A673 (cell line): Measurements from ENCODE around the gene PLA2G4F. TPM values are rescaled to one million over a fixed set of nuclear protein-coding genes. Genes with fewer than 3 reads are reported as not detected.

Source experiments
- BruUV-seq: library from RNA; stranded (reverse); fragments of 400-500 nt; replicated peaks from 2 replicates; lab custom pipeline; 2021; lab: Mats Ljungman, UMichigan
- CTCF ChIA-PET: fragments of 300-600 bp; sonication (Branson Sonifier 250); formaldehyde crosslinking; loops from one replicate; lab custom pipeline; 2022; ENCODE audit warnings: antibody characterized with exemption; lab: Charles Lee
- POLR2A ChIA-PET: fragments of 300-600 bp; sonication (Branson Sonifier 250); formaldehyde crosslinking; loops from one replicate; lab custom pipeline; 2022; ENCODE audit warnings: antibody characterized with exemption; ENCODE audit not compliant: low non-redundant PET; lab: Charles Lee
- DNase-seq: peaks from one replicate; pipeline ENCODE4 v3.0.0-alpha.2; 2015; ENCODE audit warnings: low spot score
- H3K27ac ChIP-seq: fragments of 200-600 bp; sonication (generic); 2 replicates; pipeline ENCODE4 v1.5.1; 2016; ENCODE audit warnings: mixed run types, low read depth, mild to moderate bottlenecking, mixed read lengths, antibody characterized with exemption, low read length; ENCODE audit not compliant: poor library complexity, severe bottlenecking
- H3K27me3 ChIP-seq: fragments of 200-600 bp; sonication (generic); replicated peaks from 2 replicates; pipeline ENCODE4 v1.6.1; 2017; ENCODE audit warnings: mixed run types, low read depth, mild to moderate bottlenecking, mixed read lengths, antibody characterized with exemption, low read length; ENCODE audit not compliant: insufficient read depth, poor library complexity
- H3K36me3 ChIP-seq: fragments of 200-600 bp; sonication (generic); 2 replicates; pipeline ENCODE4 v1.6.1; 2016; ENCODE audit warnings: mixed run types, mild to moderate bottlenecking, mixed read lengths, antibody characterized with exemption, low read length; ENCODE audit not compliant: insufficient read depth, poor library complexity, severe bottlenecking
- H3K4me1 ChIP-seq: fragments of 200-600 bp; sonication (generic); 2 replicates; pipeline ENCODE4 v1.6.1; 2017; ENCODE audit warnings: mixed run types, mild to moderate bottlenecking, mixed read lengths, antibody characterized with exemption, low read length; ENCODE audit not compliant: insufficient read depth, poor library complexity, severe bottlenecking
- H3K4me3 ChIP-seq: fragments of 200-600 bp; sonication (generic); 2 replicates; pipeline ENCODE4 v1.5.1; 2016; ENCODE audit warnings: low read depth, mixed run types, mild to moderate bottlenecking, mixed read lengths, low read length; ENCODE audit not compliant: poor library complexity, severe bottlenecking
- H3K9me3 ChIP-seq: fragments of 200-600 bp; sonication (generic); 2 replicates; pipeline ENCODE4 v1.6.1; 2016; ENCODE audit warnings: mixed run types, low read depth, mild to moderate bottlenecking, mixed read lengths, antibody characterized with exemption, low read length; ENCODE audit not compliant: poor library complexity, severe bottlenecking
- CTCF ChIP-seq: fragments of 300-800, 200-600 bp; sonication (generic); conservative IDR thresholded peaks from 2 replicates; pipeline ENCODE4 v1.5.1; 2017; ENCODE audit warnings: low read depth, mild to moderate bottlenecking, antibody characterized with exemption, low read length, moderate library complexity, mixed read lengths
- EZH2 ChIP-seq: fragments of 200-600 bp; sonication (generic); IDR thresholded peaks from 2 replicates; pipeline ENCODE4 v1.6.1; 2017; ENCODE audit warnings: borderline replicate concordance, low read depth, mild to moderate bottlenecking, mixed read lengths, antibody characterized with exemption, low read length; ENCODE audit not compliant: poor library complexity, severe bottlenecking
- intact Hi-C: fragments of 100-400 bp; cut with micrococcal nuclease; formaldehyde crosslinking; loops from one replicate; pipeline ENCODE4 v1.10.0; 2022; ENCODE audit not compliant: unreplicated experiment
- total RNA-seq: library from RNA; stranded (reverse); gene quantifications from 2 replicates; pipeline ENCODE4 v1.2.3, GENCODE V29; 2021

The PLA2G4F gene
- total RNA-seq, 1 experiment from 2014 or later: not detected

GRCh38 chr15:42159381-42160015 is 3.1 kb upstream of the PLA2G4F start:
- BruUV-seq: no TSS peak
- Histone ChIP-seq H3K27me3 (no peaks in the 10 kb centered on the region), H3K9me3 (no peaks in the 10 kb centered on the region), H3K4me3 (no peak overlapping the region), H3K27ac (no peak overlapping the region), H3K36me3 (peaks cover 33% of the 10 kb centered on the region), H3K4me1 (no peaks in the 10 kb centered on the region)
- no peak for TF ChIP-seq CTCF
- TF ChIP-seq EZH2: no peak
- intact Hi-C loops: no loop called here
- ChIA-PET CTCF (no interaction called here), POLR2A (no interaction called here)
- no peak for DNase-seq

GRCh38 chr15:42158941-42159340 is 2.5 kb upstream of the PLA2G4F start:
- no TSS peak for BruUV-seq
- no peak overlapping the region for H3K27ac ChIP-seq
- H3K4me3 ChIP-seq: no peak overlapping the region
- intact Hi-C loops: no loop called here
- no peaks in the 10 kb centered on the region for H3K4me1 ChIP-seq
- CTCF ChIA-PET: no interaction called here
- no peaks in the 10 kb centered on the region for H3K27me3 ChIP-seq
- no peaks in the 10 kb centered on the region for H3K9me3 ChIP-seq
- TF ChIP-seq EZH2 (no peak), CTCF (no peak)
- POLR2A ChIA-PET: no interaction called here
- DNase-seq: no peak
- H3K36me3 ChIP-seq: peaks cover 28% of the 10 kb centered on the region

GRCh38 chr15:42157981-42158765 is 1.7 kb upstream of the PLA2G4F start:
- Histone ChIP-seq H3K27ac (no peak overlapping the region), H3K36me3 (peaks cover 21% of the 10 kb centered on the region), H3K4me3 (no peak overlapping the region), H3K4me1 (no peaks in the 10 kb centered on the region), H3K27me3 (no peaks in the 10 kb centered on the region), H3K9me3 (no peaks in the 10 kb centered on the region)
- peak; percentile 27 for DNase-seq
- intact Hi-C loops: no loop called here
- BruUV-seq: no TSS peak
- ChIA-PET POLR2A (no interaction called here), CTCF (no interaction called here)
- TF ChIP-seq CTCF (no peak), EZH2 (no peak)
